A549 (cell line): ENCODE data around the gene MAPKAPK2. TPM values are rescaled to one million over a fixed set of nuclear protein-coding genes. Genes with fewer than 3 reads are reported as not detected.

Experiments used
- ATAC-seq, 2 experiments: fragments of 200-7000 bp in 1 of 2; fragments of >200 bp in 1 of 2; cut with Nextera tagmentation in 1 of 2; cut with Tn5 transposase in 1 of 2; 3 replicates each; pipeline versions ENCODE4 v1.8.0 to v1.9.1; 2018 to 2020; ENCODE audit warnings: mild to moderate bottlenecking in 1 of 2, moderate library complexity in 1 of 2
- CTCF ChIA-PET: fragments of 300-600 bp; sonication (Branson Sonifier 250); formaldehyde crosslinking; extraction: SDS; loops from one replicate; lab custom pipeline; 2021; ENCODE audit warnings: antibody characterized with exemption, inconsistent platforms; lab: Yijun Ruan, JAX
- POLR2A ChIA-PET: fragments of 350-600 bp; formaldehyde crosslinking; extraction: SDS; loops from one replicate; lab custom pipeline; 2021; ENCODE audit warnings: antibody characterized with exemption, inconsistent platforms; lab: Yijun Ruan, JAX
- DNase-seq, 2 experiments: peaks; one replicate each; pipeline versions ENCODE4 v3.0.0 to v3.0.0-alpha.2; 2011 to 2016; ENCODE audit warnings: low read depth in 1 of 2, low spot score in 1 of 2
- FAIRE-seq: peaks from 2 replicates; lab custom pipeline; 2011; peaks lifted over from hg19 to GRCh38; lab: Jason Lieb, UNC
- H3K27ac ChIP-seq, 2 experiments: fragments of >200 bp; sonication (Bioruptor Twin); formaldehyde crosslinking; 3 replicates each; pipeline ENCODE4 v1.5.1; 2016 to 2017
- H3K4me1 ChIP-seq: fragments of >200 bp; sonication (Bioruptor Twin); formaldehyde crosslinking; 3 replicates; pipeline ENCODE4 v1.6.1; 2016
- H3K4me2 ChIP-seq: fragments of >200 bp; sonication (Bioruptor Twin); formaldehyde crosslinking; 3 replicates; pipeline ENCODE4 v1.6.1; 2016
- H3K4me3 ChIP-seq: fragments of >200 bp; sonication (Bioruptor Twin); formaldehyde crosslinking; 3 replicates; pipeline ENCODE4 v1.5.1; 2016
- H3K9me3 ChIP-seq: fragments of >200 bp; sonication (Bioruptor Twin); formaldehyde crosslinking; 3 replicates; pipeline ENCODE4 v1.6.1; 2016
- CBX2 ChIP-seq: fragments of 200-600 bp; sonication (generic); IDR thresholded peaks from 2 replicates; pipeline ENCODE4 v1.6.1; 2016; ENCODE audit warnings: low read depth, mild to moderate bottlenecking, borderline replicate concordance
- CBX8 ChIP-seq: fragments of 200-600 bp; sonication (generic); IDR thresholded peaks from 2 replicates; pipeline ENCODE4 v1.6.1; 2016
- CEBPB ChIP-seq, 2 experiments: fragments of >200 bp in 1 of 2; sonication (Bioruptor Twin) in 1 of 2; formaldehyde crosslinking in 1 of 2; IDR thresholded peaks; 2 replicates each; pipeline ENCODE4 v1.6.1; 2012 to 2016
- CHD2 ChIP-seq: fragments of 150-350 bp; IDR thresholded peaks from 2 replicates; pipeline ENCODE4 v1.6.1; 2014; ENCODE audit warnings: low read length; ENCODE audit not compliant: partially characterized antibody
- EHF ChIP-seq: fragments of 250-450 bp; sonication (Bioruptor Pico); IDR thresholded peaks from 2 replicates; pipeline ENCODE4 v1.5.0; 2020; ENCODE audit warnings: mild to moderate bottlenecking
- EHMT2 ChIP-seq: fragments of 200-600 bp; sonication (generic); IDR thresholded peaks from 2 replicates; pipeline ENCODE4 v1.6.1; 2016; ENCODE audit warnings: antibody characterized with exemption, low read depth, mild to moderate bottlenecking, moderate library complexity
- ESRRA ChIP-seq: fragments of 150-350 bp; IDR thresholded peaks from 2 replicates; pipeline ENCODE4 v1.6.1; 2014; ENCODE audit warnings: mild to moderate bottlenecking, low read length, borderline replicate concordance
- FOSB ChIP-seq: fragments of 250-450 bp; sonication (Bioruptor Pico); IDR thresholded peaks from 2 replicates; pipeline ENCODE4 v1.5.0; 2020; ENCODE audit warnings: mild to moderate bottlenecking, moderate library complexity
- FOSL2 ChIP-seq, 2 experiments: fragments of 450-650 bp in 1 of 2; fragments of >200 bp in 1 of 2; sonication (Bioruptor Twin) in 1 of 2; formaldehyde crosslinking; IDR thresholded peaks; 2 replicates each; pipeline versions ENCODE4 v1.5.0 to v1.6.1; 2016 to 2020; ENCODE audit warnings: mild to moderate bottlenecking in 1 of 2, moderate library complexity in 1 of 2
- FOXS1 ChIP-seq: fragments of 250-450 bp; sonication (Bioruptor Pico); IDR thresholded peaks from 2 replicates; pipeline ENCODE4 v1.5.0; 2020; ENCODE audit warnings: mild to moderate bottlenecking, moderate library complexity
- HEYL ChIP-seq: fragments of 250-450 bp; sonication (Bioruptor Pico); IDR thresholded peaks from 2 replicates; pipeline ENCODE4 v1.8.0; 2021; ENCODE audit warnings: mild to moderate bottlenecking, moderate library complexity
- HOXB5 ChIP-seq: fragments of 250-450 bp; sonication (Bioruptor Pico); IDR thresholded peaks from 2 replicates; pipeline ENCODE4 v1.5.0; 2020; ENCODE audit warnings: mild to moderate bottlenecking, moderate library complexity
- MAFK ChIP-seq: fragments of 450-650 bp; IDR thresholded peaks from 2 replicates; pipeline ENCODE4 v1.6.1; 2014; ENCODE audit not compliant: partially characterized antibody
- NPAS2 ChIP-seq: fragments of 250-450 bp; sonication (Bioruptor Pico); IDR thresholded peaks from 2 replicates; pipeline ENCODE4 v1.8.0; 2022; ENCODE audit warnings: mild to moderate bottlenecking, moderate library complexity, borderline replicate concordance
- NR3C1 ChIP-seq: fragments of >200 bp; sonication (Bioruptor Twin); formaldehyde crosslinking; IDR thresholded peaks from 3 replicates; pipeline ENCODE4 v1.6.1; 2017
- POLR2A ChIP-seq: IDR thresholded peaks from 2 replicates; pipeline ENCODE4 v1.6.1; 2012; ENCODE audit warnings: mild to moderate bottlenecking, low read length
- RFX5 ChIP-seq: fragments of 450-650 bp; IDR thresholded peaks from 2 replicates; pipeline ENCODE4 v1.7.1; 2014; ENCODE audit warnings: antibody characterized with exemption, mild to moderate bottlenecking, moderate library complexity
- SREBF2 ChIP-seq: fragments of 450-650 bp; IDR thresholded peaks from 2 replicates; pipeline ENCODE4 v1.6.1; 2014; ENCODE audit warnings: mild to moderate bottlenecking, moderate library complexity
- TFCP2L1 ChIP-seq: fragments of 250-450 bp; sonication (Bioruptor Pico); IDR thresholded peaks from 2 replicates; pipeline ENCODE4 v1.5.0; 2021; ENCODE audit warnings: mild to moderate bottlenecking
- ZC3H11A ChIP-seq: fragments of 450-650 bp; IDR thresholded peaks from 2 replicates; pipeline ENCODE4 v1.6.1; 2014; ENCODE audit warnings: antibody characterized with exemption, mild to moderate bottlenecking
- ZFP36 ChIP-seq: fragments of 450-650 bp; IDR thresholded peaks from 2 replicates; pipeline ENCODE4 v1.6.1; 2014; ENCODE audit warnings: borderline replicate concordance; ENCODE audit not compliant: partially characterized antibody
- ZSCAN20 ChIP-seq: fragments of 250-450 bp; sonication (Bioruptor Pico); IDR thresholded peaks from 2 replicates; pipeline ENCODE4 v1.8.0; 2022; ENCODE audit warnings: mild to moderate bottlenecking, moderate library complexity
- WGBS: methylation state at CpG from one replicate; pipeline ENCODE4 v1.1.6; 2017; ENCODE audit errors: missing lambda C conversion rate; 5-methylcytosine and 5-hydroxymethylcytosine counted together
- polyA plus RNA-seq, 4 experiments: library from polyadenylated mRNA; depleted of rRNA in 3 of 4; stranded (reverse); fragments of >200 nt; fragmentation: RNase III in 1 of 4; extraction: RNeasy Plus Mini Kit Qiagen cat#74134 plus additional on column Dnase treatment in 1 of 4; gene quantifications; 2 replicates in 3 of 4; 3 replicates in 1 of 4; pipeline ENCODE4 v1.2.3, GENCODE V29; 2011 to 2017
- TF ChIP-seq, protein P1 (sequence below): fragments of 150-350 bp; IDR thresholded peaks from 2 replicates; pipeline ENCODE4 v1.6.1; 2014; ENCODE audit warnings: low read depth, mild to moderate bottlenecking, low read length
- TF ChIP-seq, protein P2 (sequence below): IDR thresholded peaks from 2 replicates; pipeline ENCODE4 v1.6.1; 2012
- TF ChIP-seq, protein P3 (sequence below): IDR thresholded peaks from 2 replicates; pipeline ENCODE4 v1.6.1; 2012; ENCODE audit warnings: low read depth, borderline replicate concordance
- TF ChIP-seq, protein P4 (sequence below): fragments of 200-600 bp; sonication (generic); IDR thresholded peaks from 2 replicates; pipeline ENCODE4 v1.6.1; 2016; ENCODE audit warnings: antibody characterized with exemption, mild to moderate bottlenecking, moderate library complexity
- TF ChIP-seq, protein P5 (sequence below): fragments of 450-650 bp; IDR thresholded peaks from 2 replicates; pipeline ENCODE4 v1.6.1; 2014; ENCODE audit warnings: antibody characterized with exemption
- TF ChIP-seq, protein P6 (sequence below): fragments of 250-450 bp; sonication (Bioruptor Pico); IDR thresholded peaks from 2 replicates; pipeline ENCODE4 v1.5.0; 2021; ENCODE audit warnings: mild to moderate bottlenecking, moderate library complexity, borderline replicate concordance

MAPKAPK2 gene
- polyA plus RNA-seq, 2 of the 4 experiments (the other 2 are of a cell fraction) = 37.2 to 43.0 TPM

DNA sequence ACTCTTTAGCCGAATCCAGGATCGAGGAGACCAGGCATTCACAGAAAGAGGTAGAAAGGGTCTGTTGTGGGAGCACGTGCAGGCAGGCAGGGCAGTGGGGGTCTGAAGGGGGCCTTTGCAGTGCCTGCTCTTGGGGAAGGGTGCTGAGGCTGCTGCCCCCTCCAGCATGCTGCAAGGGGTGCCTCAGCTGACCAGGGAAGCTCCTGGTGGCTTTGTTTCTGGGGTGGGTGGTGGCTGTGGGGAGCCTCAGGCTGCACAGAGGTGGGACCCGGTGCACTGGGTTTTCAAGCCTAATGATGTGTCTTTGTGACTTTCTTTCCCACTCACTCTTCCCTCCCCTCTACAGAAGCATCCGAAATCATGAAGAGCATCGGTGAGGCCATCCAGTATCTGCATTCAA lies 44.3 kb downstream of the MAPKAPK2 start:
- Histone ChIP-seq H3K9me3 (no peaks in the 10 kb centered on the region), H3K4me1 (peaks cover 28% of the 10 kb centered on the region), H3K4me2 (no peak overlapping the region), H3K27ac (no peak overlapping the region), H3K4me3 (no peak overlapping the region)
- ChIA-PET POLR2A (no interaction called here), CTCF (interaction anchor here (1.1 to 10.6 kb wide), 4 partner anchors 98 to 275 kb away, joined by 3 to 96 read pairs (median 18); no protein-coding TSS in a partner anchor)
- TF ChIP-seq FOXS1 (CRISPR knock-in tag) (no peak), CHD2 (no peak), FOSL2 (IDR thresholded peaks at IDR 0.05) (no peak), FOSL2 (CRISPR knock-in tag; IDR thresholded peaks at IDR 0.05) (no peak), NR3C1 (no peak), ZSCAN20 (CRISPR knock-in tag) (no peak), SREBF2 (no peak), EHMT2 (no peak), FOSB (CRISPR knock-in tag) (no peak), POLR2A (no peak), TFCP2L1 (no peak), CEBPB (IDR thresholded peaks at IDR 0.05) (no peak), HEYL (CRISPR knock-in tag) (no peak)
- TF ChIP-seq, protein P1, sequence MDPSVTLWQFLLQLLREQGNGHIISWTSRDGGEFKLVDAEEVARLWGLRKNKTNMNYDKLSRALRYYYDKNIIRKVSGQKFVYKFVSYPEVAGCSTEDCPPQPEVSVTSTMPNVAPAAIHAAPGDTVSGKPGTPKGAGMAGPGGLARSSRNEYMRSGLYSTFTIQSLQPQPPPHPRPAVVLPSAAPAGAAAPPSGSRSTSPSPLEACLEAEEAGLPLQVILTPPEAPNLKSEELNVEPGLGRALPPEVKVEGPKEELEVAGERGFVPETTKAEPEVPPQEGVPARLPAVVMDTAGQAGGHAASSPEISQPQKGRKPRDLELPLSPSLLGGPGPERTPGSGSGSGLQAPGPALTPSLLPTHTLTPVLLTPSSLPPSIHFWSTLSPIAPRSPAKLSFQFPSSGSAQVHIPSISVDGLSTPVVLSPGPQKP = no peak
- TF ChIP-seq, protein P2, sequence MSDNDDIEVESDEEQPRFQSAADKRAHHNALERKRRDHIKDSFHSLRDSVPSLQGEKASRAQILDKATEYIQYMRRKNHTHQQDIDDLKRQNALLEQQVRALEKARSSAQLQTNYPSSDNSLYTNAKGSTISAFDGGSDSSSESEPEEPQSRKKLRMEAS = no peak
- TF ChIP-seq, protein P3, sequence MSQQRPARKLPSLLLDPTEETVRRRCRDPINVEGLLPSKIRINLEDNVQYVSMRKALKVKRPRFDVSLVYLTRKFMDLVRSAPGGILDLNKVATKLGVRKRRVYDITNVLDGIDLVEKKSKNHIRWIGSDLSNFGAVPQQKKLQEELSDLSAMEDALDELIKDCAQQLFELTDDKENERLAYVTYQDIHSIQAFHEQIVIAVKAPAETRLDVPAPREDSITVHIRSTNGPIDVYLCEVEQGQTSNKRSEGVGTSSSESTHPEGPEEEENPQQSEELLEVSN = no peak
- no peak for FAIRE-seq
- WGBS = 98% methylated on average over 6 of the region's 6 CpGs
- no peak for ATAC-seq
- DNase-seq = no peak

DNA sequence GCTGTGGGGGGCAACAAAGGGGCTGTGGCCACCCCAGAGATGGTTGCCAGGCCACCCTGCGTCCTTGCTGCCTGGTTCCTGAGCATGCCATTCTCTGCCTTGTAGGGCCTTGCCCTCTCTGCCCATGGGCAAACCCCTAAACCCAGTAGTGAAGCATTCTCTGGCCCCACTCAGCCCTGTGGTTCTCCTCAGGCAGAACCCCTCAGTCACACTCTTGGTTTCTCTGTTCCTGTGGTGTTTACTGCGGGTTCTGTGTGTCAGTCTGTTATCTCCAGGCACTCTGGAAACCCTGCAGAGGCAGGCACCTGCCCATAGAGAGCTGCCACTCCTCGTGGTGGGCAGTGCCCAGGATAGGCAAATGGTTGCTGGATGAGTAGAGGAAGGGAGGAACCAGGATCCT lies 44.8 kb downstream of the MAPKAPK2 start:
- ChIA-PET CTCF (interaction anchor here (1.0 to 10.6 kb wide), 8 partner anchors 10 to 275 kb away, joined by 3 to 123 read pairs (median 6); no protein-coding TSS in a partner anchor), POLR2A (no interaction called here)
- H3K27ac ChIP-seq = no peak overlapping the region
- no peak for ATAC-seq
- TF ChIP-seq FOSB (CRISPR knock-in tag) (no peak), CBX2 (no peak), ZFP36 (no peak), ESRRA (no peak), ZSCAN20 (CRISPR knock-in tag) (no peak), MAFK (no peak), EHF (CRISPR knock-in tag) (no peak), HOXB5 (CRISPR knock-in tag) (no peak), CBX8 (no peak), ZC3H11A (no peak), EHMT2 (no peak), RFX5 (no peak), NPAS2 (CRISPR knock-in tag) (no peak)
- TF ChIP-seq, protein P4, sequence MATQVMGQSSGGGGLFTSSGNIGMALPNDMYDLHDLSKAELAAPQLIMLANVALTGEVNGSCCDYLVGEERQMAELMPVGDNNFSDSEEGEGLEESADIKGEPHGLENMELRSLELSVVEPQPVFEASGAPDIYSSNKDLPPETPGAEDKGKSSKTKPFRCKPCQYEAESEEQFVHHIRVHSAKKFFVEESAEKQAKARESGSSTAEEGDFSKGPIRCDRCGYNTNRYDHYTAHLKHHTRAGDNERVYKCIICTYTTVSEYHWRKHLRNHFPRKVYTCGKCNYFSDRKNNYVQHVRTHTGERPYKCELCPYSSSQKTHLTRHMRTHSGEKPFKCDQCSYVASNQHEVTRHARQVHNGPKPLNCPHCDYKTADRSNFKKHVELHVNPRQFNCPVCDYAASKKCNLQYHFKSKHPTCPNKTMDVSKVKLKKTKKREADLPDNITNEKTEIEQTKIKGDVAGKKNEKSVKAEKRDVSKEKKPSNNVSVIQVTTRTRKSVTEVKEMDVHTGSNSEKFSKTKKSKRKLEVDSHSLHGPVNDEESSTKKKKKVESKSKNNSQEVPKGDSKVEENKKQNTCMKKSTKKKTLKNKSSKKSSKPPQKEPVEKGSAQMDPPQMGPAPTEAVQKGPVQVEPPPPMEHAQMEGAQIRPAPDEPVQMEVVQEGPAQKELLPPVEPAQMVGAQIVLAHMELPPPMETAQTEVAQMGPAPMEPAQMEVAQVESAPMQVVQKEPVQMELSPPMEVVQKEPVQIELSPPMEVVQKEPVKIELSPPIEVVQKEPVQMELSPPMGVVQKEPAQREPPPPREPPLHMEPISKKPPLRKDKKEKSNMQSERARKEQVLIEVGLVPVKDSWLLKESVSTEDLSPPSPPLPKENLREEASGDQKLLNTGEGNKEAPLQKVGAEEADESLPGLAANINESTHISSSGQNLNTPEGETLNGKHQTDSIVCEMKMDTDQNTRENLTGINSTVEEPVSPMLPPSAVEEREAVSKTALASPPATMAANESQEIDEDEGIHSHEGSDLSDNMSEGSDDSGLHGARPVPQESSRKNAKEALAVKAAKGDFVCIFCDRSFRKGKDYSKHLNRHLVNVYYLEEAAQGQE = no peak
- TF ChIP-seq, protein P5, sequence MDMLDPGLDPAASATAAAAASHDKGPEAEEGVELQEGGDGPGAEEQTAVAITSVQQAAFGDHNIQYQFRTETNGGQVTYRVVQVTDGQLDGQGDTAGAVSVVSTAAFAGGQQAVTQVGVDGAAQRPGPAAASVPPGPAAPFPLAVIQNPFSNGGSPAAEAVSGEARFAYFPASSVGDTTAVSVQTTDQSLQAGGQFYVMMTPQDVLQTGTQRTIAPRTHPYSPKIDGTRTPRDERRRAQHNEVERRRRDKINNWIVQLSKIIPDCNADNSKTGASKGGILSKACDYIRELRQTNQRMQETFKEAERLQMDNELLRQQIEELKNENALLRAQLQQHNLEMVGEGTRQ = no peak
- TF ChIP-seq, protein P6, sequence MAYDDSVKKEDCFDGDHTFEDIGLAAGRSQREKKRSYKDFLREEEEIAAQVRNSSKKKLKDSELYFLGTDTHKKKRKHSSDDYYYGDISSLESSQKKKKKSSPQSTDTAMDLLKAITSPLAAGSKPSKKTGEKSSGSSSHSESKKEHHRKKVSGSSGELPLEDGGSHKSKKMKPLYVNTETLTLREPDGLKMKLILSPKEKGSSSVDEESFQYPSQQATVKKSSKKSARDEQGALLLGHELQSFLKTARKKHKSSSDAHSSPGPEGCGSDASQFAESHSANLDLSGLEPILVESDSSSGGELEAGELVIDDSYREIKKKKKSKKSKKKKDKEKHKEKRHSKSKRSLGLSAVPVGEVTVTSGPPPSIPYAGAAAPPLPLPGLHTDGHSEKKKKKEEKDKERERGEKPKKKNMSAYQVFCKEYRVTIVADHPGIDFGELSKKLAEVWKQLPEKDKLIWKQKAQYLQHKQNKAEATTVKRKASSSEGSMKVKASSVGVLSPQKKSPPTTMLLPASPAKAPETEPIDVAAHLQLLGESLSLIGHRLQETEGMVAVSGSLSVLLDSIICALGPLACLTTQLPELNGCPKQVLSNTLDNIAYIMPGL = no peak
- TF ChIP-seq, protein P3 = no peak
- DNase-seq = no peak
- 92% methylated on average over 3 of the region's 3 CpGs for WGBS
- peaks cover 23% of the 10 kb centered on the region for H3K4me1 ChIP-seq
- H3K4me3 ChIP-seq = no peak overlapping the region
- no peak for FAIRE-seq
- no peaks in the 10 kb centered on the region for H3K9me3 ChIP-seq
- H3K4me2 ChIP-seq = no peak overlapping the region
